ENCODE measurements around the gene RP9. TPM values are rescaled to one million over a fixed set of nuclear protein-coding genes. Genes with fewer than 3 reads are reported as not detected.

RP9 gene
- total and polyA plus RNA-seq, 2 experiments from 2014 or later, result 28.4 to 35.3 TPM

- Histone ChIP-seq H3K27me3 (no peaks in the 10 kb centered on the region), H3K4me3 (no peak overlapping the region), H3K9me3 (ENCODE audit: low read depth) (no peaks in the 10 kb centered on the region), H3K27ac (no peak overlapping the region), H3K4me1 (ENCODE audit: low read depth) (no peaks in the 10 kb centered on the region), H3K36me3 (no peaks in the 10 kb centered on the region)
- no peak for TF ChIP-seq CTCF (IDR thresholded peaks at IDR 0.05; ENCODE audit: low read depth, low read length)
- no peak for DNase-seq (ENCODE audit: low read depth in 1 of 2, low spot score in 1 of 2)
These were observed 9.2 kb upstream of the RP9 start for GRCh38 chr7:33118383-33118782.

- no peak for DNase-seq (ENCODE audit: low read depth in 1 of 2, low spot score in 1 of 2)
- Histone ChIP-seq H3K27me3 (no peaks in the 10 kb centered on the region), H3K4me1 (ENCODE audit: low read depth) (no peaks in the 10 kb centered on the region), H3K27ac (no peak overlapping the region), H3K4me3 (no peak overlapping the region), H3K36me3 (no peaks in the 10 kb centered on the region), H3K9me3 (ENCODE audit: low read depth) (no peaks in the 10 kb centered on the region)
- TF ChIP-seq CTCF (IDR thresholded peaks at IDR 0.05; ENCODE audit: low read depth, low read length), result no peak
These were observed 5.8 kb upstream of the RP9 start for GRCh38 chr7:33114976-33115375.

- DNase-seq (ENCODE audit: low read depth in 1 of 2, low spot score in 1 of 2), result no peak
- H3K4me1 ChIP-seq (ENCODE audit: low read depth), result peaks cover 8% of the 10 kb centered on the region
- TF ChIP-seq CTCF (IDR thresholded peaks at IDR 0.05; ENCODE audit: low read depth, low read length), result no peak
These were observed 2.4 kb upstream of the RP9 start for GRCh38 chr7:33111614-33112013.

GRCh38 chr7:33109758-33110238, 594 bp upstream of the RP9 start:
- peak overlapping the region; percentile 99 for H3K4me3 ChIP-seq
- peak in 1 of 2 donors; percentile 12 for DNase-seq (ENCODE audit: low read depth in 1 of 2, low spot score in 1 of 2)
- H3K9me3 ChIP-seq (ENCODE audit: low read depth), result no peaks in the 10 kb centered on the region
- no peak overlapping the region for H3K27ac ChIP-seq
- H3K4me1 ChIP-seq (ENCODE audit: low read depth), result peaks cover 12% of the 10 kb centered on the region
- TF ChIP-seq CTCF (IDR thresholded peaks at IDR 0.05; ENCODE audit: low read depth, low read length), result no peak
- no peaks in the 10 kb centered on the region for H3K27me3 ChIP-seq
- no peaks in the 10 kb centered on the region for H3K36me3 ChIP-seq

More at GRCh38 chr7:33111614-33112013, 2.4 kb upstream of the RP9 start:
- Histone ChIP-seq H3K27ac (no peak overlapping the region), H3K4me3 (no peak overlapping the region), H3K27me3 (no peaks in the 10 kb centered on the region), H3K9me3 (ENCODE audit: low read depth) (no peaks in the 10 kb centered on the region), H3K36me3 (no peaks in the 10 kb centered on the region)

GRCh38 chr7:33108554-33109004, 625 bp downstream of the RP9 start:
- peak overlapping the region; percentile 90 for H3K27ac ChIP-seq
- DNase-seq (ENCODE audit: low read depth in 1 of 2, low spot score in 1 of 2), result no peak
- H3K4me1 ChIP-seq (ENCODE audit: low read depth), result peaks cover 12% of the 10 kb centered on the region
- H3K27me3 ChIP-seq, result no peaks in the 10 kb centered on the region
- H3K9me3 ChIP-seq (ENCODE audit: low read depth), result no peaks in the 10 kb centered on the region
- H3K36me3 ChIP-seq, result no peaks in the 10 kb centered on the region
- peak overlapping the region; percentile 99 for H3K4me3 ChIP-seq
- peak; percentile 18 for TF ChIP-seq CTCF (IDR thresholded peaks at IDR 0.05; ENCODE audit: low read depth, low read length)

Data from cardiac muscle cell (in vitro differentiated cells and primary cell).